Mammary epithelial cell (primary cell): ENCODE results near the gene SYT11.

ENCODE experiments used
- EZH2 ChIP-seq: IDR thresholded peaks from 2 replicates; pipeline ENCODE4 v1.6.1; 2012; ENCODE audit warnings: low read length, inconsistent platforms, borderline replicate concordance
- TF ChIP-seq, protein P1 (sequence below), 2 donors: IDR thresholded peaks in 1 of 2; conservative IDR thresholded peaks in 1 of 2; 2 replicates each; pipeline ENCODE4 v1.5.1; 2011 to 2012; ENCODE audit warnings: inconsistent platforms in 2 of 2, low read length in 2 of 2, mild to moderate bottlenecking in 2 of 2, control low read depth in 1 of 2, low read depth in 1 of 2; ENCODE audit not compliant: insufficient read depth in 1 of 2; ENCODE audit errors: extremely low read depth in 1 of 2

DNA sequence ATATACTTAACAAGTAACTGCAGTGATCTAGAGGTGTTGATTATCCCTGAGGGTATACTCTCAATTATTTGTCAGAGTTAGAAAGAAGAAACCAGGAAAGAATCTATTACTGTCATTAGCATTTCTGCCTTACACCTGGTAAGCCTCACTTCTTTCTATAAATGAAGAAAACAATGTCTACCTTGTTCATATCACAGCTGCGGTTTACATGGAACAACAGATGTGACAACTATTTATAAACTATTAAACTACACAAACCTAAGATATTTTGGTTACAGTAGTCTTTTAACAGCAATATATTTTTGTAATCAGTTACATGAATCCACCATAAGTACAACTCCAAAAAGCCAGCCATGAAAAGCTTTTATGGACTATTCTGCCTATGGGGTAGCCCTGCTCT is 43.0 kb upstream of the SYT11 start:
- TF ChIP-seq, protein P1, sequence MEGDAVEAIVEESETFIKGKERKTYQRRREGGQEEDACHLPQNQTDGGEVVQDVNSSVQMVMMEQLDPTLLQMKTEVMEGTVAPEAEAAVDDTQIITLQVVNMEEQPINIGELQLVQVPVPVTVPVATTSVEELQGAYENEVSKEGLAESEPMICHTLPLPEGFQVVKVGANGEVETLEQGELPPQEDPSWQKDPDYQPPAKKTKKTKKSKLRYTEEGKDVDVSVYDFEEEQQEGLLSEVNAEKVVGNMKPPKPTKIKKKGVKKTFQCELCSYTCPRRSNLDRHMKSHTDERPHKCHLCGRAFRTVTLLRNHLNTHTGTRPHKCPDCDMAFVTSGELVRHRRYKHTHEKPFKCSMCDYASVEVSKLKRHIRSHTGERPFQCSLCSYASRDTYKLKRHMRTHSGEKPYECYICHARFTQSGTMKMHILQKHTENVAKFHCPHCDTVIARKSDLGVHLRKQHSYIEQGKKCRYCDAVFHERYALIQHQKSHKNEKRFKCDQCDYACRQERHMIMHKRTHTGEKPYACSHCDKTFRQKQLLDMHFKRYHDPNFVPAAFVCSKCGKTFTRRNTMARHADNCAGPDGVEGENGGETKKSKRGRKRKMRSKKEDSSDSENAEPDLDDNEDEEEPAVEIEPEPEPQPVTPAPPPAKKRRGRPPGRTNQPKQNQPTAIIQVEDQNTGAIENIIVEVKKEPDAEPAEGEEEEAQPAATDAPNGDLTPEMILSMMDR (conservative IDR thresholded peaks at IDR 0.05 in 1 of 2, IDR thresholded peaks at IDR 0.05 in 1 of 2; ENCODE audit: extremely low read depth in 1 of 2, insufficient read depth in 1 of 2, low read depth in 1 of 2, low read length in 2 of 2) = no peak
- TF ChIP-seq EZH2 = no peak
